GM19455 (cell line): Measurements from ENCODE around the gene CD300LB.

ENCODE experiments used
- ATAC-seq: cut with Tn5 transposase; IDR thresholded peaks from one replicate; pipeline ENCODE4 v1.9.1; 2021; ENCODE audit not compliant: unreplicated experiment

Gene CD300LB

GRCh38 chr17:74550602-74551001 is 19.3 kb upstream of the CD300LB start:
- no peak for ATAC-seq

- ATAC-seq = no peak
Observed at GRCh38 chr17:74549343-74549742, 18.1 kb upstream of the CD300LB start.

GRCh38 chr17:74547736-74548135 is 16.5 kb upstream of the CD300LB start:
- ATAC-seq = no peak

GRCh38 chr17:74547264-74547663 is 16.0 kb upstream of the CD300LB start:
- ATAC-seq = no peak

- no peak for ATAC-seq
Observed at GRCh38 chr17:74546586-74546985, 15.3 kb upstream of the CD300LB start.

- no peak for ATAC-seq
Observed at GRCh38 chr17:74545843-74546230, 14.6 kb upstream of the CD300LB start, which contains the start of gene CD300C. Gene CD300C, minus strand, starts transcription at chr17:74546115. Its CDS starts 333 bp downstream, at chr17:74545782.

- no peak for ATAC-seq
Observed at GRCh38 chr17:74544991-74545842, 13.9 kb upstream of the CD300LB start.

- no peak for ATAC-seq
Observed at GRCh38 chr17:74543891-74544760, 12.9 kb upstream of the CD300LB start.

- ATAC-seq = no peak
Observed at GRCh38 chr17:74543406-74543805, 12.1 kb upstream of the CD300LB start.

GRCh38 chr17:74542727-74543383 is 11.6 kb upstream of the CD300LB start:
- ATAC-seq = no peak

- no peak for ATAC-seq
Observed at GRCh38 chr17:74542166-74542565, 10.9 kb upstream of the CD300LB start.

- ATAC-seq = no peak
Observed at GRCh38 chr17:74541176-74542111, 10.2 kb upstream of the CD300LB start.

- ATAC-seq = no peak
Observed at GRCh38 chr17:74539281-74539820, 8.1 kb upstream of the CD300LB start.

GRCh38 chr17:74536890-74537289 is 5.6 kb upstream of the CD300LB start:
- no peak for ATAC-seq

- no peak for ATAC-seq
Observed at GRCh38 chr17:74532115-74532514, 840 bp upstream of the CD300LB start.

- ATAC-seq = no peak
Observed at GRCh38 chr17:74530831-74531150, 484 bp downstream of the CD300LB start.

GRCh38 chr17:74529243-74529642 is 2.0 kb downstream of the CD300LB start:
- no peak for ATAC-seq

- ATAC-seq = no peak
Observed at GRCh38 chr17:74528491-74529199, 2.6 kb downstream of the CD300LB start.

GRCh38 chr17:74527756-74528155 is 3.5 kb downstream of the CD300LB start:
- no peak for ATAC-seq

- no peak for ATAC-seq
Observed at GRCh38 chr17:74527081-74527480, 4.2 kb downstream of the CD300LB start.
